SK-N-SH (cell line): Measurements from ENCODE around the gene NEURL3.

Experiments
- CHD2 ChIP-seq: fragments of 150-350 bp; IDR thresholded peaks from 2 replicates; pipeline ENCODE4 v1.6.1; 2018; ENCODE audit warnings: low read length; ENCODE audit not compliant: partially characterized antibody
- CTCF ChIP-seq: fragments of 200-600 bp; sonication (generic); IDR thresholded peaks from 2 replicates; pipeline ENCODE4 v1.6.1; 2017; ENCODE audit warnings: antibody characterized with exemption, mild to moderate bottlenecking, moderate library complexity
- EP300 ChIP-seq, 2 experiments: IDR thresholded peaks; 2 replicates each; pipeline versions ENCODE4 v1.4.0 to v1.6.1; 2012; ENCODE audit warnings: borderline replicate concordance in 1 of 2, low read depth in 1 of 2, low read length in 1 of 2
- EZH2phosphoT487 ChIP-seq: fragments of 200-600 bp; sonication (generic); IDR thresholded peaks from 2 replicates; pipeline ENCODE4 v1.6.1; 2017; ENCODE audit warnings: low read depth, mixed run types, mild to moderate bottlenecking, antibody characterized with exemption, moderate library complexity, borderline replicate concordance
- GABPA ChIP-seq: IDR thresholded peaks from 2 replicates; pipeline ENCODE4 v1.4.0; 2012; ENCODE audit warnings: low read depth, mild to moderate bottlenecking
- JUND ChIP-seq: IDR thresholded peaks from 2 replicates; pipeline ENCODE4 v1.4.0; 2012
- MAX ChIP-seq: IDR thresholded peaks from 2 replicates; pipeline ENCODE4 v1.4.0; 2012; ENCODE audit warnings: low read depth
- MEF2A ChIP-seq: IDR thresholded peaks from 2 replicates; pipeline ENCODE4 v1.4.0; 2012; ENCODE audit warnings: low read depth, borderline replicate concordance
- SIN3A ChIP-seq: IDR thresholded peaks from 2 replicates; pipeline ENCODE4 v1.6.1; 2012; ENCODE audit warnings: low read depth, mild to moderate bottlenecking, low read length, moderate library complexity, borderline replicate concordance
- ZBTB33 ChIP-seq: IDR thresholded peaks from 2 replicates; pipeline ENCODE4 v1.4.0; 2012; ENCODE audit warnings: low read depth, borderline replicate concordance
- TF ChIP-seq, protein P1 (sequence below): IDR thresholded peaks from 2 replicates; pipeline ENCODE4 v1.4.0; 2012; ENCODE audit warnings: low read depth, borderline replicate concordance
- TF ChIP-seq, protein P2 (sequence below): IDR thresholded peaks from 2 replicates; pipeline ENCODE4 v1.6.1; 2012; ENCODE audit warnings: mild to moderate bottlenecking, low read depth, low read length, moderate library complexity

- TF ChIP-seq CTCF (no peak), SIN3A (no peak), ZBTB33 (no peak), MEF2A (no peak), EZH2phosphoT487 (no peak), EP300 (IDR thresholded peaks at IDR 0.05; ENCODE audit: borderline replicate concordance in 1 of 2, low read depth in 1 of 2, low read length in 1 of 2) (no peak), JUND (no peak), GABPA (no peak), MAX (no peak), CHD2 (no peak)
- TF ChIP-seq, protein P1, sequence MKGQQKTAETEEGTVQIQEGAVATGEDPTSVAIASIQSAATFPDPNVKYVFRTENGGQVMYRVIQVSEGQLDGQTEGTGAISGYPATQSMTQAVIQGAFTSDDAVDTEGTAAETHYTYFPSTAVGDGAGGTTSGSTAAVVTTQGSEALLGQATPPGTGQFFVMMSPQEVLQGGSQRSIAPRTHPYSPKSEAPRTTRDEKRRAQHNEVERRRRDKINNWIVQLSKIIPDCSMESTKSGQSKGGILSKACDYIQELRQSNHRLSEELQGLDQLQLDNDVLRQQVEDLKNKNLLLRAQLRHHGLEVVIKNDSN: no peak
- TF ChIP-seq, protein P2, sequence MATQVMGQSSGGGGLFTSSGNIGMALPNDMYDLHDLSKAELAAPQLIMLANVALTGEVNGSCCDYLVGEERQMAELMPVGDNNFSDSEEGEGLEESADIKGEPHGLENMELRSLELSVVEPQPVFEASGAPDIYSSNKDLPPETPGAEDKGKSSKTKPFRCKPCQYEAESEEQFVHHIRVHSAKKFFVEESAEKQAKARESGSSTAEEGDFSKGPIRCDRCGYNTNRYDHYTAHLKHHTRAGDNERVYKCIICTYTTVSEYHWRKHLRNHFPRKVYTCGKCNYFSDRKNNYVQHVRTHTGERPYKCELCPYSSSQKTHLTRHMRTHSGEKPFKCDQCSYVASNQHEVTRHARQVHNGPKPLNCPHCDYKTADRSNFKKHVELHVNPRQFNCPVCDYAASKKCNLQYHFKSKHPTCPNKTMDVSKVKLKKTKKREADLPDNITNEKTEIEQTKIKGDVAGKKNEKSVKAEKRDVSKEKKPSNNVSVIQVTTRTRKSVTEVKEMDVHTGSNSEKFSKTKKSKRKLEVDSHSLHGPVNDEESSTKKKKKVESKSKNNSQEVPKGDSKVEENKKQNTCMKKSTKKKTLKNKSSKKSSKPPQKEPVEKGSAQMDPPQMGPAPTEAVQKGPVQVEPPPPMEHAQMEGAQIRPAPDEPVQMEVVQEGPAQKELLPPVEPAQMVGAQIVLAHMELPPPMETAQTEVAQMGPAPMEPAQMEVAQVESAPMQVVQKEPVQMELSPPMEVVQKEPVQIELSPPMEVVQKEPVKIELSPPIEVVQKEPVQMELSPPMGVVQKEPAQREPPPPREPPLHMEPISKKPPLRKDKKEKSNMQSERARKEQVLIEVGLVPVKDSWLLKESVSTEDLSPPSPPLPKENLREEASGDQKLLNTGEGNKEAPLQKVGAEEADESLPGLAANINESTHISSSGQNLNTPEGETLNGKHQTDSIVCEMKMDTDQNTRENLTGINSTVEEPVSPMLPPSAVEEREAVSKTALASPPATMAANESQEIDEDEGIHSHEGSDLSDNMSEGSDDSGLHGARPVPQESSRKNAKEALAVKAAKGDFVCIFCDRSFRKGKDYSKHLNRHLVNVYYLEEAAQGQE: no peak
Observed at GRCh38 chr2:96468904-96469303, 36.3 kb downstream of the NEURL3 start.
